ENCODE measurements around the gene NPEPL1. TPM values are rescaled to one million over a fixed set of nuclear protein-coding genes. Genes with fewer than 3 reads are reported as not detected.

The NPEPL1 gene
- total RNA-seq, 4 donors from 2014 or later = 24.9 to 49.8 (median 27.9) TPM

- no peak for TF ChIP-seq CTCF (IDR thresholded peaks at IDR 0.05)
- no peak for DNase-seq (ENCODE audit: low spot score)
- no peak for ATAC-seq (ENCODE audit: low FRiP score)
Observed at GRCh38 chr20:58682656-58683531, 9.7 kb upstream of the NPEPL1 start.

GRCh38 chr20:58684291-58684690 is 8.3 kb upstream of the NPEPL1 start:
- DNase-seq (ENCODE audit: low spot score) = no peak
- no peak for TF ChIP-seq CTCF (IDR thresholded peaks at IDR 0.05)
- ATAC-seq (ENCODE audit: low FRiP score) = no peak

GRCh38 chr20:58685988-58686387 is 6.6 kb upstream of the NPEPL1 start:
- no peak for DNase-seq (ENCODE audit: low spot score)
- no peak for ATAC-seq (ENCODE audit: low FRiP score)
- no peak for TF ChIP-seq CTCF (IDR thresholded peaks at IDR 0.05)

GRCh38 chr20:58688414-58688813 is 4.2 kb upstream of the NPEPL1 start:
- DNase-seq (ENCODE audit: low spot score) = no peak
- ATAC-seq (ENCODE audit: low FRiP score) = no peak
- no peak for TF ChIP-seq CTCF (IDR thresholded peaks at IDR 0.05)

GRCh38 chr20:58688840-58689239 is 3.8 kb upstream of the NPEPL1 start:
- ATAC-seq (ENCODE audit: low FRiP score) = no peak
- no peak for DNase-seq (ENCODE audit: low spot score)
- TF ChIP-seq CTCF (IDR thresholded peaks at IDR 0.05) = no peak

- peak; percentile 39 for ATAC-seq (ENCODE audit: low FRiP score)
- TF ChIP-seq CTCF (IDR thresholded peaks at IDR 0.05) = no peak
Observed at GRCh38 chr20:58690396-58691135, 2.0 kb upstream of the NPEPL1 start.

More at GRCh38 chr20:58690396-58691135, 2.0 kb upstream of the NPEPL1 start:
- no peak for DNase-seq (ENCODE audit: low spot score)
